MV-4-11 (cell line): ENCODE measurements around the gene KRT38.

Experiments
- DNase-seq: peaks from one replicate; lab custom pipeline; 2025; lab: John Stamatoyannopoulos, UW

Gene KRT38

GRCh38 chr17:41421617-41422016 lies 19.2 kb downstream of the KRT38 start:
- DNase-seq = no peak

- no peak for DNase-seq
Measured at GRCh38 chr17:41421116-41421515, 19.7 kb downstream of the KRT38 start.

DNA sequence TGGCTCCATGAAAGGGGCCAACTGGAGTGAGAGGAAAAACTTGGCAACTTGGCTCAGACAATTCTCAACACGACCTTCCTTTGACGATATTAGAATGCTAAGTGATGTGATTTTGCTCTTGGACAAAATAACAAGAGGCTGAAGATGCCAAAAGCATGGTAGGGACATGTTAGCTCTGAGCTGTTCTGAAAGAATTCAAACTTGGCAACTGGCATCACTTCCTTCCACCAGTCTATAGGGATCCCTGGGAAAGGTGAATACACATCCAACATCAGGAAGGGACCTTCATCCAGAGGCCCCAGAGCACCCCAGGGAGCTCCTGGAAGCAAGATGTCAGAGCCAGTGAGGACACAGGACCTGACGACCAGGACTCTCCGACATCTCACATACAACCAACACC lies 20.6 kb downstream of the KRT38 start:
- no peak for DNase-seq

DNA sequence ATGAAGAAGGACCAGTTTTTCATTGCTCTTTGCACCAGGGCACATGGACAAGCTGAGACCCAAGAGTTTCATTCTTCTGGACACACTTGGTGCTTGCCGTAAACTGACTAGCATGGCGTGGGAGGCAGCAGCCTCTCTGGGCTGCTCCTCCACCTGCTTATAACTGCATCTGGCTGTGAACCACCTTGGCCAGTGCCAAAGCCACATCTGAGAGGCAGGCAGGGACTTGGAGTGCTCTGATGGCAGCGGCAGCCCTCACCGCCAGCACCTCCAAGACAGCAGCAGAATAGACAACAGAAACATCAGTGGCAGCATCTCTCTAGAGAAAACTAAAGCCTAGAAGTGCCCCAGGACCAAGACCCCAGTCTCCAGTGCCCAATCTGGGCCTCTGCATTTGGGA lies 21.1 kb downstream of the KRT38 start:
- no peak for DNase-seq

- no peak for DNase-seq
Measured at GRCh38 chr17:41418116-41418860, 22.5 kb downstream of the KRT38 start.

- no peak for DNase-seq
Measured at GRCh38 chr17:41417576-41418015, 23.2 kb downstream of the KRT38 start.

GRCh38 chr17:41417127-41417526 lies 23.7 kb downstream of the KRT38 start:
- DNase-seq = no peak

DNA sequence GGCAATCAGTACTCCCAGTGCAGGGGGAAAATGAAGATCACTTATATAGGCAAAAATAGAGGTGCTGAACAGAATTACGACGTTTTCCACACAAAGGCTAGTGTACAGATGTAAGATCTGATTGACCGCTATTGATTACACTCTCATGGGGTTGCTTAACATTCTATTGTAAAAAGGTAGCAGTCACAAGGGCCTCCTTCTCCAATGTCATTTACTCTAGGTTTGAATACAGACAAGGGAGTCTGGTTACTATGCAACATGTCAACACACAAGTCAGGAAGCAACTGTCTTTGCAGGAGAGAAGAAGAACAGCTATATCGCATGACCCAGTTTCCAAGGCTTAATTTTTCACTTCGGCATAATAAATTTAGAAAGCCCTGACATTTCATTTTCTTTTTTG lies 24.3 kb downstream of the KRT38 start:
- no peak for DNase-seq

- no peak for DNase-seq
Measured at GRCh38 chr17:41415833-41416335, 24.9 kb downstream of the KRT38 start.

DNA sequence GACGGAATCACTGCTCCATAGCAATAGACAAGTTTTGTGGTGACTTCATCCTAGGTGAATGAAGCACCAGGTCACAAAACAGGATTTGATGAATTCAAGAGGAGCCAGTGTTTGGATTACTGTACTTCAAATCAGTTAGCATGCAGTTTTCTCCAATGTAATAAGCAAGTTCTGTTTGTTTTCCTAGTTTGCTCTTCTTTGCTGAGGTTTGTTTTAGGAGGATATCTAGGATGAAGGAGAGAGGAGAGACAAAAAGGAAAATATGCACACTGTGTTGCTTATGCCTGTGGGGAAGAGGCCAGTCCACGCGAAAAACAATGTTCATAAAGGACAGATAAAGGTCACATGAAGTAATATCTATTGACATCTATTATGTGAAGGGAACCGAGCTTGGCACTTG lies 25.4 kb downstream of the KRT38 start:
- no peak for DNase-seq

DNA sequence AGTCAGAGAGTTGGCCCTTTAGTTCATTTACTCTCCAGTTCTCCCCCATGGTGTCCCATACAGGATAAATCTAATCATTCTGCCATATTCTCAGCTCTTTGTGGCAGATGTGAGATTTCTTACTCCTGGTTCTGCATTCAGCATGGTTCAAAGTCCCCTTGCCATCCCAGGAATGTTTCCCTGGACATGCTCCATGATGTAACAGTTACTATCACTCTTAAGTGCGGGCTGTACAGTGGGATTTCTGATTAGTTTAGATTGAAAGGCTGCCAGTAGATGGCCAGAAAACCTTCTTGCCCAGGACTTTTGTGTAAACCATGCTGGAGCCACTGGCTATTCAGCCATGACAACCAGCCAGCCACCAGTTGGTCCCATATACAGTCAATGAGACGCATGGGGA lies 26.8 kb downstream of the KRT38 start:
- no peak for DNase-seq

DNA sequence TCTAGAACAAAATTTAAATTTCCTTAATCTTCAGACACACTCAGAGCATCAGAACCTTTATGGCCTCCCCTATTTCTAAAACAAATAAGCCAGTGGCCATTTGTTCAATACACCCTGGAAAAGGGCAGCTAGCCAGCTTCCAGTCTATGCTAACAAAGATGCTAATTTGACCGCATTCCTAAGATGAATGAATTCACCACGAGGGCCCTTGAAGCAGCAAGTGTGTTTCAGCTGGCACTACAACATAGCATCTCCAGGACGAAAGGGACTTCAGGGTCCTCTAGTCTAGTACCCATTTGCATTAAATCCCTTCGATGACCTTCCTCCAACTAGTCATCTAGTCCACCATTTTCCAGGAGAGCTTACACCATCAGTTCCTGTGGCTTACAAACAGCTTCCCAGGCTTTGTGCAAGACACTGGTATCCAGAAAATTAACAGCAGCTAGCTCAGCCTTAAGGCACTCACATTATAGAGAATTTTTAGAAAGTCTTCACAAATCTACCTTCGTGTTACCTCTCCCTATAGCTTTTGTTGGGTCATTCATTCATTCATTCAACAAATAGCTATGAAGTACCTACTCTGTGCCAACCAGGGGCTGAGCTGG lies 27.3 kb downstream of the KRT38 start:
- DNase-seq = no peak

- DNase-seq = no peak
Measured at GRCh38 chr17:41411072-41411840, 29.5 kb downstream of the KRT38 start.

- no peak for DNase-seq
Measured at GRCh38 chr17:41407226-41407625, 33.6 kb downstream of the KRT38 start.

GRCh38 chr17:41406205-41406604 lies 34.6 kb downstream of the KRT38 start:
- no peak for DNase-seq

DNA sequence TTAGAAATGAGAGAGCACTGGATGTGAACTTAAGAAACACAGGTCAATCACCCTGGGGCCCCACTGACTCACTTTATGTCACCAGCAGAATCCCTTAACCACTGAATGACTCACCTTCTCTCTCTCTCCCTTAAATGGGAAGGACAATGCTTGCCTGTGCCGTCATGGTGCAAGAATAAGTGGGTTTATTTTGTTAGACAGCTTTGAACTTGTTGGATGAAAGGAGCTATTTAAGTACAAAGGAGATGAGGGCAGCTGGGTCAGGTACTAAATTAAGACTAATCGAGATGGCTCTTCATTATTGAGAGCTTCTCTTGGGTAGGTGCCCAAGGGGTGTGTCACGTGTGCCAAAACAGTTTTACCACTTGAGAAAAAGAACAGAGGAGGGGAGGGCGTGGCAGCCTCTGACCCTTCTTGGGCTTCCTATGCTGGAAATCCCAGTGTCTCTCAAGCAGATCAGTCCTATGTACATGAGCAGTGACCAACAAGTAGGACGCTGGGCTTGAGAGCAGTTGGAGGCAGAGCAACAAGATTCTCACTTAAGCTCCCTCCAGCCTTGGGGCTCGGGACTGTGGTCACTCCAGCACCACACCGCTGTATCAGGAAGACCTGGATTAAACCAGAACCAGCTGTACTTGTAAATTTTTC lies 36.6 kb downstream of the KRT38 start:
- DNase-seq = peak; percentile 83

- no peak for DNase-seq
Measured at GRCh38 chr17:41403404-41404023, 37.3 kb downstream of the KRT38 start.

- no peak for DNase-seq
Measured at GRCh38 chr17:41402161-41402560, 38.6 kb downstream of the KRT38 start.

- peak; percentile 77 for DNase-seq
Measured at GRCh38 chr17:41396996-41397660, 43.7 kb downstream of the KRT38 start, which contains the start of gene KRT31. KRT31 (minus strand) TSS chr17:41397608; CDS start chr17:41397539, 69 bp downstream.

DNA sequence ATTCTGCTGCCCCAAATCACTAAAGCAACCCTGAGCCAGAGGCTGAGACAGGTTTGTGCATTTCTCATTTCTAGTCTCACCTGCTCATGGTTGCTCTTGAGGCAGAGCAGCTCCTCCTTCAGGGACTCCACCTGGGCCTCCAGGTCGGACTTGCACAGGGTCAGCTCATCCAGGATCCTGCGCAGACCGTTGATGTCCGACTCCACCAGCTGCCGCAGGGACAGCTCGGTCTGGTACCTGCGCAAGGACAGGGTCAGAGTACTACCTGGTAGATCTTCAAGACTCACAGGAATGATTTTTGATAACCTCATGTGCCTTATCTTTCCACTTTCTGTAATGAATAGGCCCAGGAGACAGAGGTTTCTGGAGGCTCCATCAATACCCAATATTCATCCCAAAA lies 44.4 kb downstream of the KRT38 start:
- DNase-seq = no peak

GRCh38 chr17:41395611-41396010 lies 45.2 kb downstream of the KRT38 start:
- no peak for DNase-seq
